Smooth muscle cell of the brain vasculature (primary cell): Measurements from ENCODE around the gene KLHL11.
A peak's percentile ranks its signal among the peaks of the same experiment; 100 is the strongest.
"Not testable (repeated sequence)": the region's sequence is repeated elsewhere in the genome, so short reads cannot be mapped to it uniquely, and the experiment has no call there.

ENCODE experiments used
- DNase-seq: peaks from one replicate; pipeline ENCODE4 v3.0.0-alpha.2; 2012; ENCODE audit warnings: low read depth, low spot score

Gene KLHL11

DNA sequence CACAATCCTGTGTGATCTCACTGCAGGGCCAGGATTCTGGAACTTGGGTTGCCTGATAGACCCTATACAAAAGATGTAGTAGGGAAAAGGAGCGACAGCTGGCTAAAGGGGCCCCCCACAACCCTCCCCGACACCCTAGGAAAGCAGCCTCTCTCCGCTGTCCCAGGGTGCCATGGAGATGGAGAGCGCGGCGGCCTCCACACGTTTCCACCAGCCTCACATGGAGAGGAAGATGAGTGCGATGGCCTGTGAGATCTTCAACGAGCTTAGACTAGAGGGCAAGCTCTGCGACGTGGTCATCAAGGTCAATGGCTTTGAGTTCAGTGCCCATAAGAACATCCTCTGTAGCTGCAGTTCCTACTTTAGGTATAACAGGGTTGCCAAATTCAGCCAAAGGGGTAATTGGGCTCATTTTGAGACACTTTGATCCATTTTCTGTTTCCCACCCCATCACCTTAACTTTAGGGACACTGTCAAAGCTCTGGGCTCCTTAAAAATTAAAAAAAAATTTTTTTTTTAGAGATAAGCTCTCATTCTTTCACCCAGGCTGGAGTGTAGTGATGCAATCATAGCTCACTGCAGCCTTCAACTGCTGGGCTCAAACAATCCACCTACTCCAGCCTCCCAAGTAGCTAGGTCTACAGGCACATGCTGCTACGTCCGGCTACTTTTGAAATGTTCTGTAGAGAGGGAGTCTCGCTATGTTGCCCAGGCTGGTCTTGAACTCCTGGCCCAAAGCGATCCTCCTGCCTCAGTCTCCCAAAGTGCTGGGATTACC, 27.3 kb downstream of the KLHL11 start, which contains the start of gene KLHL10:
Gene KLHL10, plus strand, starts transcription at position 65 of the 778 bp plus-strand sequence. Its CDS starts 108 bp downstream, at position 173.
- no peak for DNase-seq

DNA sequence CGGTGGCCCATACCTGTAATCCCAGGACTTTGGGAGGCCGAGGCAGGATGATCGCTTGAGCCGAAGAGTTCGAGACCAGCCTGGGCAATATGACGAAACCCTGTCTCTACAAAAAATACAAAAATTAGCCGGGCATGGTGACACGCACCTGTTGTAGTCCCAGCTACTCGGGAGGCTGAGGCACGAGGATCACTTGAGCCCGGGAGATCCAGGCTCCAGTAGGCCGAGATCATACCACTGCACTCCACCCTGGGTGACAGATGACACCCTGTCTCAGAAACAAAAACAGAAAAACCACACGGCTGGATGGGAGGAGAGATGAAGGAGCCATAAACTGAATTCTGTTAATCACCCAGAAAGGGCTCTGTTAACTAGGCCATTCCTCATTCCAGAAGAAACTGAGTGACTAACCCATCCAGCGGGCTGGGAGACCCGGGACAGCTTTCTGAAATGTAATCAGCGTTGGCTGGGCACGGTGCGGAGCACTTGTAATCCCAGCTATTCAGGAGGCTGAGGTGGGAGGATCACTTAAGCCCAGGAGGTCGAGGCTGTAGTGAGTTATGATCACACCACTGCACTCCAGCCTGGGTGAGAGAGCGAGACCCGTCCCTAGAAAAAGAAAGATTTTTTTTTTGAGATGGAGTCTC, 28.6 kb downstream of the KLHL11 start:
- no peak for DNase-seq

DNA sequence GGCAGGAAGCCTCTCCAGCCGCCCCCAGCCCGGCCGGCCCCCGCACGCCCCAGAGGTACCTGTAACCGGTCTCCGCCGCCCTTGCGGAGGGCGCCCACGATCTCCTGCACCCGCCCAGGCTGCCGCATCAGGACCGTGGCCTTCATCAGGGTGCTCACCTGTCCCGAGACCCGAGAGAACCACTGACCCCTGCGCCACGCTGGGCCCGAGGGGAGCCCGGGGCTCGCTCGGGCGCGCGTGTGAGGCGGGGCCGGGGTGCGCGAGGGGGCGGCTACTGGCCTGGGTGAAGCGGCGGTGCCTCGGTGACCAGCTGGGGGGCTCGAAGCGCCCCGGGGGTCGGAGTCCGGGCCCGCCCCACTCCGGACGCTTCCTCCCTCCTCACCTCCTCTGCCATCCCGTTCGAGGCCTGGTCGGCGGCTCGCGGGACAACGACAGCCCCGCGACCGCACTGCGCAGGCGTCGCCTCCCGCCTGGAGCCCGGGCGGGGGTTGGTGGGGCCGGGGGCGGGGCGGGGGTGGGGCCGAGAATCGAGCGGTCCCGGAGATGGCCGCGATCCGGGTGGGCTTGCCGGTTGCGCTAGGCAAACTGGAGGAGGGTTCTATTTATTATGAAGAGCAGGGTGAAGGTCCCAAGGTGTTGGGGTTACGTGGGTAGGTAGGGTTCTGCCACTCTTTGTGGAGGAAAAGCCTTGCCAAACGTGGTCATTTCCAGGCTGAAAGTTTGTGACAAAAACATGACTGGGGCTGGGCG, 29.2 kb downstream of the KLHL11 start, which contains the start of gene NT5C3B:
Gene NT5C3B, minus strand, starts transcription at position 433 of the 750 bp plus-strand sequence. Its CDS starts 39 bp downstream, at position 394.
- DNase-seq: no peak

DNA sequence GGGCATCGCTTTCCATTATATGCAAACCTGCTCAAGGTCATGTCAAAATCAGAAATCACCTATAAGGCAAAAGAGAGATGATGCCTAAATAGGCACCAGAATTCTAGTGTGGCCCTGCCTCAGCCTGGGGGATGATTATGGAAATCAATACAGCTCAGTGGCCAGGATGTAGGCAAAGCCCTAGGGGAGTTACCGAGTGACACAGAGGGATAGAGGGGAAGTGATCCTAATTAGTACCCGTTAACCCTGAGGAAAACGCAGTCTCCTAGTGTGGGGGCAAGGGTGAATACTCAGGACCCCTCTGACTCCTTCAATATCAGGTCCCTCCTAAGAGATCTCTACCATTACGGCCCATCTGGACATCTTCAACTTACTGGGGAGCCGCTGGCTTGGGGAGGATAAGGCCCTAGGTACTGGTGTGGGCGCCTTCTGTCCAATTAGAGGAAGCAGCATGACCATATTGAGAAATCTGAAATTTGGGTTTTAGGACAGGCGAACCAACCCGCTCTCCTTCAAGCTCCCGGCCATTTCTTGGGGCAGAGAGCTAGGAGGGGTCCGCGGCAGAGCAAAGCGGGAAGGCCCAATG, 29.9 kb downstream of the KLHL11 start:
- DNase-seq: no peak

DNA sequence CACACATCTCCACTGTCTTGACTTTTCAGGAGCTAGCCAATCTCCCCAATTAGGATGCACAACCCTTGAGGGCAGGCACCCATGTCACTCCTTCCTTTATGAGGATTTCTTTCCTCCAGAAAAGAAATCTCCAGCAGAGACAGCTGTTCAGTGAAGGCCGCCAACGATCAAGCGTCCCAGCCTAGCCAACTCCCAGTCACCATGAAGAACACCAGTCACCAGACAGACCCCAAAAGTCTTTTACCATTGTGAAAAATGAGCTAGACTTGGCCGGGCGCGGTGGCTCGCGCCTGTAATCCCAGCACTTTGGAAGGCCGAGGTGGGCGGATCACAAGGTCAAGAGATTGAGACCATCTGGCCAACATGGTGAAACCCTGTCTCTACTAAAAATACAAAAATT, 35.3 kb downstream of the KLHL11 start:
- not testable (repeated sequence) for DNase-seq

DNA sequence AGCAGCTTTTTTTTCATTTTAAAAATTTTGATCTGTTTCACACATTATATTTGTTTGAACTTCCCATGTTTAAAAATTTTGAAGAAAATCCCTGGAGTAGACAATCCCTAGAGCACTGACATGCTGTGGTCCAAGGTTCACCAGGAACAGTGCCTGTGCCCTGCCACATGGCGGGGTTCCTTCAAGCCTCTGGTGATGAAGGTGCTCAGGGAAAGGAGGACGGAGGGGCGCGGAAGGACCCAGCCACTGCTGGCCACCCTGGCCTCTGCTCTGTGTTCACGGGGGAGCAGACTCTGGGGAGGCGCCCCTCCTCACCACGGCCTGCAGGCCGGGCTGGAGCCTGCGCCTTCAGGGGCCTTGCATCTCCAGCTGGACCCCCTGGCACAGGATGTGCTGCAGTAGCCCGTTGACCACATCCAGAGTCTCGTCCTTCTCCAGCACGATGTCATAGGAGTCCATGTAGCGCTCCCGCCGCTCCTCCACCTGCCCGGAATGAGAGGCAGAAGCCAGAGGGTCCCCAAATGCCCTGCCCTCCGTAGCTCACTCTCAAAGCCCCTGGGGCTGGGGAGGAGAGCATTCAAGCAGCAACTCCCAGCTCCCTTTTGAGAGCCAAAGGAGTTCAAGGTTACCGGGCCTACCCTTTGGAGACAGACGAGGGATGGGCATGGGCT, 39.9 kb downstream of the KLHL11 start:
- no peak for DNase-seq

DNA sequence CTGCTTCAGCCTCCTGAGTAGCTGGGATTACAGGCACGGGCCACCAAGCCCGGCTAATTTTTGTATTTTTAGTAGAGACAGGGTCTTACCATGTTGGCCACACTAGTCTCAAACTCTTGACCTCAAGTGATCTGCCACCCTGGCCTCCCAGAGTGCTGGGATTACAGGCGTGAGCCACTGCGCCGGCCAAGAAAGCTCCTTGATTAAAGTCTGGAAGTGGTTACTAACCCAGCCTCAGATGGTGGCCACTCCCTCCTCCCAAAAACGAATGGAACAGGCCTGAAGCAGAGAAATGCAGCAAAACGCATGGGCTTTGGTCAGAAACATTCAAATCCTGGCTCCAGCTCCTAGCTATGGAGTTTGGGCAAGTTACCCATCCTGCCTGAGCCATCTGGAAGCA, 41.1 kb downstream of the KLHL11 start:
- no peak for DNase-seq

DNA sequence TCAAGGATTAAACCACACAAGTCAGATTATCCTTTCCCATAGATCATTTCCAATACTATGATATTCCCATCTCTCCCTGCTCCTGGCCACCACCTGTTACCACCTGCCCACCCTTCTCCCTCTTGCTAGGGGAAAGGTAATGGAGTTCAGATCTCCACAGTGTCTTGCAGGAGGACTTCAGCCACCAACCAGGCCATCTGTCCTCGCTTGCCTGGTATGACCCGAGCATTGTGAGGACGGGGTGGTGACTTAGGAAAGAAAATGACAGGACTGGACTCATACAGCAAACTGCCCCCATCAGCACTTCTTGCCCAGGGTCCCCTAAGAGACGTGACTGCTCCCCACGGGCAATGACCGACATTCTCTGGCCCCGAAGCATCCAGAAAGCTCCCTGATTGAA, 41.6 kb downstream of the KLHL11 start:
- DNase-seq: no peak

DNA sequence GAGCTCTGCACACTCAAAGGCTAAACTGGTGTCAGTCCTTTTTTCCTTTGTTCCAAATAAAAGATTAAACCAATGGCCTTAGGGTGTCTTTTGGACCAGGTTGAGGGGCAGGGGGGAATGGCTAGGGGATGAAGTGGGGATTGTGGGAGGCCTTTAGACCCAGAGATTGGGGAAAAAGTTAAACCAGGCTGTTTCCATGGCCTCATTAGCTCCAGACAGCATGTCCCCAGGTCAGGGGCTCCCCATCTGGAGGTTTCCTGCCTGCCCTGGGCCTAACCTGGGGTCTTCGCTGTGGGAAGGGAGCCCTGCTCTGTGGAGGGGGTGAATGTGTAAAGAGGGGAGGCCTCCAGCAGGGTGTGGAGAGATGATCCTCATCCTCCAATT, 42.1 kb downstream of the KLHL11 start:
- DNase-seq: no peak

DNA sequence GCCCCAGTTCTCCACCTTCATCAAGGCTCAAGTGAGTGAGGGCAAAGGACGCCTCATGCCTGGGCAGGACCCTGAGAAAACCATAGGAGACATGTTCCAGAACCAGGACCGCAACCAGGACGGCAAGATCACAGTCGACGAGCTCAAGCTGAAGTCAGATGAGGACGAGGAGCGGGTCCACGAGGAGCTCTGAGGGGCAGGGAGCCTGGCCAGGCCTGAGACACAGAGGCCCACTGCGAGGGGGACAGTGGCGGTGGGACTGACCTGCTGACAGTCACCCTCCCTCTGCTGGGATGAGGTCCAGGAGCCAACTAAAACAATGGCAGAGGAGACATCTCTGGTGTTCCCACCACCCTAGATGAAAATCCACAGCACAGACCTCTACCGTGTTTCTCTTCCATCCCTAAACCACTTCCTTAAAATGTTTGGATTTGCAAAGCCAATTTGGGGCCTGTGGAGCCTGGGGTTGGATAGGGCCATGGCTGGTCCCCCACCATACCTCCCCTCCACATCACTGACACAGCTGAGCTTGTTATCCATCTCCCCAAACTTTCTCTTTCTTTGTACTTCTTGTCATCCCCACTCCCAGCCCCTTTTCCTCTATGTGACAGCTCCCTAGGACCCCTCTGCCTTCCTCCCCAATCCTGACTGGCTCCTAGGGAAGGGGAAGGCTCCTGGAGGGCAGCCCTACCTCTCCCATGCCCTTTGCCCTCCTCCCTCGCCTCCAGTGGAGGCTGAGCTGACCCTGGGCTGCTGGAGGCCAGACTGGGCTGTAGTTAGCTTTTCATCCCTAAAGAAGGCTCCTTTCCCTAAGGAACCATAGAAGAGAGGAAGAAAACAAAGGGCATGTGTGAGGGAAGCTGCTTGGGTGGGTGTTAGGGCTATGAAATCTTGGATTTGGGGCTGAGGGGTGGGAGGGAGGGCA, 42.7 kb downstream of the KLHL11 start:
- DNase-seq: no peak

DNA sequence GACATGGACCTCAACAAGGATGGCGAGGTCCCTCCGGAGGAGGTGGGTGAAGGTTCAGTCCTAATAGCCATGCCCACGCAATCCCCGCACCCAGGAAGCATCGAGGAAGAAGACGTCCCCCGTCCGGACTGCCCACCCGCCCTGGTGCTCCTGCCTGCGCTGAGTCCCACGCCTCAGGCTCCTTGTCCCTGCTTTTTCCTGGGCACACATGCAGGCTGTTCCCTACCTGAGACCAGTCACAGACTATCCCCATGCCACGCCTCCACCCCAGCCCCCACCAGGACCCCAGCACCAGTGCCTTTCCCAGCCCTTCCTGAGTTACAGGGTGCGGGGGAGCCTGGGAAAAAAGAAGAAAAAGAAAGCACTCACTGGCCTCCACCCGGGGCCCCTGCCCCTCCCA, 43.4 kb downstream of the KLHL11 start:
- DNase-seq: no peak

DNA sequence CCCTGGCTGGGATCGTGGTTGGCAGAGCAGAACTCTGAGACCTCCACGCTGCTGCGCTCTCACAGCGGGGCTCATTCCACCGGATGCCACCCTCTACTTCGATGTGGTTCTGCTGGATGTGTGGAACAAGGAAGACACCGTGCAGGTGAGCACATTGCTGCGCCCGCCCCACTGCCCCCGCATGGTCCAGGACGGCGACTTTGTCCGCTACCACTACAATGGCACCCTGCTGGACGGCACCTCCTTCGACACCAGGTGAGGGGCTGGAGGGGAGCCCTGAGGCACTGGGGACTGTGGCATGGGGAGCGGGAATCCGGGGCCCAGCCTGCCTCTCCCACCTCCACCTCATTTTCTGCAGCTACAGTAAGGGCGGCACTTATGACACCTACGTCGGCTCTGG, 47.2 kb downstream of the KLHL11 start:
- no peak for DNase-seq

DNA sequence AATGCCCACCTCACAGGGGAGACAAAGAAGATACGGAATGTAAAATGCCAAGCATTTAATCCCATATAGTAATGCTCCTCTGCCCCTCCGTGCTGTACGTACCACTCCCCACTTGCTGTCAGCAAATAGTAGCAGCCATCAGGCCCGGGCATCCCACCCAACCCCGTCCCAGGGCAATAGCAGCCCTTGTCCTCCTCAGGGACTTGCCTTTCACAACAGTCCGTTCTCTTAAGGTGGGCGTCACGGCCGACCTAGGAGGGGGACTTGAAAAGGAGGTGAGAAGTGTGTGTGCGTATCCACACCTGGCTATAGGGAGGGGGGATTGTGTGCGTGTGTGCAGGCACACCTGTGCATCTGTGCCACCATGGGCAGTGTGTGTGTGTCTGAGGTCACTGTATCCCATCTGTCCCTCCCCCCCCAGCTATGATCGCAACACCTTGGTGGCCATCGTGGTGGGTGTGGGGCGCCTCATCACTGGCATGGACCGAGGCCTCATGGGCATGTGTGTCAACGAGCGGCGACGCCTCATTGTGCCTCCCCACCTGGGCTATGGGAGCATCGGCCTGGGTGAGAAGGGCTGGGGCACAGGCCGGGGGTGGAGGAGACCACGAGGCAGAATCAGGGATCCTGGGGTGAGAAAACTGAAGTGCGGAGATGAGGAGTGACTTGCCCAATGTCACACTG, 48.4 kb downstream of the KLHL11 start:
- DNase-seq: no peak

DNA sequence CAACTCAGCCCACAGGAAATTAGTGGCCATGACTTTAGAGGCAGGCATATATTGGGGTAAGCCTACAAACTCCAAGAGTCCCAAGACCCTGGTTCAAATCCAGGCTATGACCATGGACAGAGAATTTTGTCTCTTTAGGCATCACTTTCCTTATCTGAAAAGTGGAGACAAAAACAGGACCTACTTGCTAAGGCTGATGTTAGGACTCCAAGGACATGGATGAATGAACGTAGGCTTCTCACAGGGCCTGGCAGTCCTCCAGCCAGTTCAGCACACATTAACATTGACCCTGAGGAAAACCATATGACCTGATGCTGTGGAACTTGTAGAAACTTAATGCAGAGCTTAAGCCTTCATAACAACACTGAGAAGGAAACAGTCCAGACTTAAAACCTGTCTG, 51.0 kb downstream of the KLHL11 start:
- no peak for DNase-seq

DNA sequence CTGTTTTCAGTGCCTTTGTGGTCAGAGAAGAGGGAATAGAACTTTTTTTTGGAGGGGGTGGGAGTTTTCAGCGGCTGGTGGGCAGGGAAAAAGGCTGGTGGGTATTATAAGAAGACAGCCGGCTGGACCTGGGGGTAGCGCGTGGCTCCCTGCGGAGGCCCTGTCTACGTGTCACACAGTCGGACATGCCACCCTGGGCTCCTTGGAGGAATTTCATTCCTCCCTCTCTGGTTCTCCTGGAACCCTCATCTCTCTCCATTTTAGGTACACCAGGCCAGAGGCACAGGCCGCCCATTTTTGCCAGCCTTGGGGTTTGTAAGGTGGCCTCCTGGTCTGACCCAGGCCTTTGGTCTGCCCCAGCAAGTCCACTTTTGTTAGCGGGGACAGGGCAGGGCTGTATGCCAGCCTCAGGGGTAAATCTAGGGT, 51.5 kb downstream of the KLHL11 start:
- DNase-seq: no peak

DNA sequence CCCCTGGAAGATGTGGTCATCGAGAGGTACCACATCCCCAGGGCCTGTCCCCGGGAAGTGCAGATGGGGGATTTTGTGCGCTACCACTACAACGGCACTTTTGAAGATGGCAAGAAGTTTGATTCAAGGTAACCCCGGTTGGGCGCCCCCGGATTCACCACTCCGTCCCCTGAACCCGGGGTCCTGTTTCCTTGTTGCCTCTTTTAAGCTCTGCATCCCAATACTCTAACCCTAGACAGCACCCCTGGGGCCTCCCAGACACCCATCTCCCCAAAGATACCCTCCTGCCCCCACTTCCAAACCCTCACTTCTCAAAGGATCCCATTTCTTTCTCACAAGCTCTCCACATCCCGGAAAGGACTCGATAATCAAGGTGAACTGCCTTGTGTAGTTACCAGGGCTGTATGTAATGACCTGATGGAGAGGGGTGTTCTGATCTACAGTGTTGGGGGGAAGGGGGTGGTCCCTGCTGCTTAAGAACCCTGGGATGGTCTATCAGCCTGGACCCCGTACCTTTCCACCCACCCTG, 52.0 kb downstream of the KLHL11 start:
- no peak for DNase-seq

DNA sequence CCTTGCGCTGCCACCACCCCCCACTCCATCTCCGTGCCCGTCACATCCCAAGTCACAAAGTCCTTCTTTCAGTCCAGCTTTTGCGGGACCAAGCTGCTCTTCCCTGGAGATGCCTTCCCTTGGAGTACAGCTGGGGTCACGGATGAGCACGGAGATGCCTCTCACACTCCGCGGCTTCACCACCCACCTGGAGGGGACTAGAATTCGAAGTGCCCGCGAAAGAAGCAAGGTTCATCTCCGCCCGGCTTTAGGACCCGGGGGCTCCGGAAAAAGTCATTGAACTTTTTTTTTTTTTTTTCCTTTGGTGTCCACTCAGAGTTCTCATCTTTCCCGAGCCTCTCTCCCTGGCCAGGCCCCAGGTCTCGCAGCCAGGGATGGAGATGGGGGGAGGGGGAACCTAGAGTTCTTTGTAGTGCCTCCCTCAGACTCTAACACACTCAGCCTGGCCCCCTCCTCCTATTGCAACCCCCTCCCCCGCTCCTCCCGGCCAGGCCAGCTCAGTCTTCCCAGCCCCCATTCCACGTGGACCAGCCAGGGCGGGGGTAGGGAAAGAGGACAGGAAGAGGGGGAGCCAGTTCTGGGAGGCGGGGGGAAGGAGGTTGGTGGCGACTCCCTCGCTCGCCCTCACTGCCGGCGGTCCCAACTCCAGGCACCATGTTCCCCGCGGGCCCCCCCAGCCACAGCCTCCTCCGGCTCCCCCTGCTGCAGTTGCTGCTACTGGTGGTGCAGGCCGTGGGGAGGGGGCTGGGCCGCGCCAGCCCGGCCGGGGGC, 52.7 kb downstream of the KLHL11 start, which contains the start of gene FKBP10:
Gene FKBP10, plus strand, starts transcription at position 624 of the 771 bp plus-strand sequence. Its CDS starts 31 bp downstream, at position 655.
- peak; percentile 77 for DNase-seq

DNA sequence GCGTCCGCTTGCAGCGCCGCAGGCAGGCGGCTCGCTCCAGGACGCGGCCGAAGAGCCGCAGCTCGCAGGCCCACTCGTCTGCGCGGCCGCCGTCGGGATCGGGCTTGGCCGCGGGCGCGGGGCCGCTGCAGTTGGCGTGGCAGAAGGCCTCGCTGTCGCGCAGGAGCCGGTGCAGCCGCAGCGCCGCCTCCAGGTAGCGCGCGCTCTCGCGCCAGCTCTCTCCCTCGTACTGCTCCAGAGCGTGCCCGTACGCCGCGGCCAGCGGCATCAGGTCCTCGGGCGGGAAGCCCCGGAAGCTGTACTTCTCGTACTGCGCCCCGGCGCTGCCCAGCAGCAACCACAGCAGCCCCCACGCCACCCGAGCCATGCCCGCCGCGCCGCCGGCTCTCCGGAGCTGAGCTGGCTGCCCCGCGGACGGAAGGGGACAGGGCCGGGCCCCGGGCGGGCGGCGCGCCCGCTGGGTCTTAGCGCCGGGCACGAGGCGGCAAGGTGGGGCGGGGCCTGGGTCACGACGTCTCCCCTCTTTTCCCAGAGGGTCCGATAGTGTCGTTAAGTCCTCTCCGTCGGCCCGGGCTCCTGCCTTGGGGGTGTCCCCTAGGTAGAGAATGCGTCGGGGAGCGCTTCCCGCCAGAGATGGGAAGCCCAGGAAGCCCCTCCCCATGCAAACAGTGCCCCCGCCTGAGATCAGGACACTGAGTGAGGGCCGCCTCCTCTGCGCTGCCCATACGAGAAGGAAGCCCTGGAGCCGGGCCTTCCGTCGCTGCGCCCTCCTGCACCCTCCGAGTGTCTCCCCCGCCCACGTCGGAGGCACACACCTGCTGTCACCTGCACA, 53.5 kb downstream of the KLHL11 start, which contains the start of gene P3H4:
Gene P3H4, minus strand, starts transcription at position 401 of the 832 bp plus-strand sequence. Its CDS starts 34 bp downstream, at position 367.
- DNase-seq: no peak
